Measurements from ENCODE around the gene C10orf67.
A peak's percentile ranks its signal among the peaks of the same experiment; 100 is the strongest.

GRCh38 chr10:23158370-23158769 lies 186.2 kb downstream of the C10orf67 start:
- TF ChIP-seq REST (IDR thresholded peaks at IDR 0.05; ENCODE audit: insufficient replicate concordance, low read depth) (no peak), CTCF (IDR thresholded peaks at IDR 0.05; ENCODE audit: insufficient read depth, low read length) (peak; percentile 42)

Measured in HL-60 (cell line).